Activated naive CD4-positive, alpha-beta T cell treated with anti-CD3 and anti-CD28 coated beads, Interleukin-2, amount 50 U/mL, for 24 hours (primary cell): ENCODE data around the gene NAAA.
"Not testable (repeated sequence)": the region's sequence is repeated elsewhere in the genome, so short reads cannot be mapped to it uniquely, and the experiment has no call there.

Source experiments
- H3K27ac Mint-ChIP-seq: one replicate; pipeline ENCODE4 v1.8.0; 2021; ENCODE audit warnings: mild to moderate bottlenecking, mixed read lengths
- H3K27me3 Mint-ChIP-seq: one replicate; pipeline ENCODE4 v1.8.0; 2021; ENCODE audit warnings: mixed read lengths
- H3K36me3 Mint-ChIP-seq: one replicate; pipeline ENCODE4 v1.8.0; 2021; ENCODE audit warnings: mixed read lengths
- H3K4me1 Mint-ChIP-seq: one replicate; pipeline ENCODE4 v1.8.0; 2021; ENCODE audit warnings: mixed read lengths
- H3K4me3 Mint-ChIP-seq: one replicate; pipeline ENCODE4 v1.8.0; 2021; ENCODE audit warnings: mild to moderate bottlenecking, mixed read lengths
- H3K9me3 Mint-ChIP-seq: one replicate; pipeline ENCODE4 v1.8.0; 2021; ENCODE audit warnings: mixed read lengths

The NAAA gene

DNA sequence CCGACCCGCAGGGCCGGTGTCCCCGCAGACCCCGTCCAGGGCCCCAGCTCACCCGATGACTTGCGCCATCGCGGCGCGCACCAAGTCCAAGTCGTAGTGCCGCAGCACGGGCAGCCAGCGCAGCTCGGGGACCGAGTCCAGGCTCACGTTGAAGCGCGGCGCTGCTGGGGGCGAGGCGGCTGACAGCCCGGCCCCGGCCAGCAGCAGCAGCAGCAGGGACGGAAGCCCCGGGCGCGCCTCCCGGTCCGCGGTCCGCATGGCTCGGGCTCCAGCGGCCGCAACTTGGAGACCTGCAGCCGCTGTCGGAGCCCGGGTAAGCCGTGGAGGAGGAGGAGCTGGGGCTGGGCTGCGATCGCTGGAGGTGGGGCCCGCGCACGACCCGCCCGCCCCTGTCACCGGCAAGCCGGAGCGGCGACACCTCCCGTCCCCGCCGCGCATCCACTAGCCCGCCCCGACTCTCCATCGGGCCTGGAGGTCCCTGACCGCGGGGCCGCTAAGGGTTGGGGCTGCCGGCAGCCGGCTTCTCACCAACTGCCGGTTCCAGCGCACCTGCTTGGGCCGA is at the start of gene NAAA:
NAAA (minus strand) TSS at position 322 of the 562 bp plus-strand sequence; CDS start at position 258, 64 bp downstream.
- Mint-ChIP-seq H3K4me1 (peaks cover 17% of the 10 kb centered on the region), H3K4me3 (peak within 1 kb of the TSS; percentile 96), H3K36me3 (peaks cover 6% of the 10 kb centered on the region), H3K27ac (peak within 1 kb of the TSS; percentile 97), H3K9me3 (no peaks in the 10 kb centered on the region), H3K27me3 (no peaks in the 10 kb centered on the region)

DNA sequence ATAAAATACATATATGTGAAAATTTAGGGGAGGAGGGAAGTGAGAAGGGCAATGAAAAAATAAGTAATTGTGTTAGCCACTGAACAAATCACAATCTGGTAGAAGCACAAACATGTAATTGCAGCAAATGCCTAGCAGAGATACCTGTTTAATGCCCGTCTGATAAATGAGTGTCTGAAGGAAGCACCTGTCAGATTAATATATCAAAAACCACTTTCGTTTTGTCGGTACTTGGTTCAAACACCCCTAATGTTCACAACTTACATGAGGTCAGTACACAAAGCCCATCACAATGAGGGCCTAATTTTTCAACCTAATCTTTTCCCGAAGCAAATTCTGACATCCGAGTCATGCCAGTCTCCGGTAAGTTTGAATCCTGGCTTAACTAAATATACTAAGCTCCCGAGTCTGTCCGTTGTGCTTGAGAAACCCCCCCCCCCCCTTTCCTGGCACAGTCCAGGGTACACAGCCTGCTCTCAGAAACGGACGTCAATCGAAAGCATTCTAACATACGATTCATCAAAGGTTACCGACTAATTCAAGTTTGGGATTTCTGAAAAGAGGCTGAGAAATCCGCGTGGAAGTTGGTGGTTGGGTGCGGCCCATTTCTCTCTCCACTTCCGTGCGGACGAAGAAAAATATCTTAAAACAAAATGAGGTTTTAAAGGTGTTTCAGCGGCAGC is 49.2 kb upstream of the NAAA start:
- H3K9me3 Mint-ChIP-seq = no peaks in the 10 kb centered on the region
- H3K27ac Mint-ChIP-seq = peak overlapping the region; percentile 85
- peak overlapping the region; percentile 92 for H3K4me3 Mint-ChIP-seq
- no peaks in the 10 kb centered on the region for H3K27me3 Mint-ChIP-seq
- peaks cover 9% of the 10 kb centered on the region for H3K36me3 Mint-ChIP-seq
- H3K4me1 Mint-ChIP-seq = peaks cover 9% of the 10 kb centered on the region

DNA sequence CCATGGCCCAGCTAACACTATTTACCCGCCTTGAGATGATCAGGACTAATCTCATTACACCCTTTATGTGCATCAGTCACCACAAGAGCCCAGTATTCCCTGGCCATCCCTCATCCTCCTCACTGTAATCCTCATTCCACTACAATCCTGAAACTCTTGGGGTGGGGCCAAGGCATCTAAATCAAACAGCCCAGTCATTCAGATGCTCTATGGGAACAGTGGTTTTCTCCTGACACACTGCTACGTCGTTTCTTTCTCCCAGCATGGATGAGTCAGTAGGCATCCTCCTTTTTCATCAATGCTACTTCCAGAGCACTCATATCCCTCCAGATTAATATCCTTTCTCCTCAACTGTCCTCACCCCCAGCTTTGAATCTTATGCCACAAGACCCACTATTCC is 44.3 kb upstream of the NAAA start:
- Mint-ChIP-seq H3K27me3 (no peaks in the 10 kb centered on the region), H3K4me3 (no peak overlapping the region), H3K36me3 (peaks cover 18% of the 10 kb centered on the region), H3K4me1 (no peaks in the 10 kb centered on the region), H3K9me3 (no peaks in the 10 kb centered on the region), H3K27ac (no peak overlapping the region)

DNA sequence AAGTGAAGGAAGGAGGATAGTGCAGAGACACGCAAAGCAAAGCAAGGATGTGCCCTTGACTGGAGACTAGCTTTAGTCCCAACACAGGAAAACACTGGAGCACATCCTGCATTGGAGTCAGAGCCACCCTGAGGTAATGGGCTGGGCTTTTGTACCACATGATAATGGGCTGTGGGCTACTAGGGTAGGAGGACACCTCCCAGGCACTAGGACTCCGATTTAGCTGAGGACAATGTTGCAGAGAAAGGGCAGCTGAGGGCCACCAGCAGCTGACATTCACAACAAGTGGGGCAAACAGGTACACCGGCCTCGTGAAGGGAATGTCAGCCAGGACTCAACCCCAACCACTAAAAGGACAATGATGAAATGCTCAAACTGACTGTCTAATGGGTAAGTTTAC is 39.8 kb upstream of the NAAA start:
- Mint-ChIP-seq H3K36me3 (peaks cover 24% of the 10 kb centered on the region), H3K9me3 (no peaks in the 10 kb centered on the region), H3K27me3 (no peaks in the 10 kb centered on the region), H3K4me3 (no peak overlapping the region), H3K4me1 (no peaks in the 10 kb centered on the region), H3K27ac (no peak overlapping the region)

DNA sequence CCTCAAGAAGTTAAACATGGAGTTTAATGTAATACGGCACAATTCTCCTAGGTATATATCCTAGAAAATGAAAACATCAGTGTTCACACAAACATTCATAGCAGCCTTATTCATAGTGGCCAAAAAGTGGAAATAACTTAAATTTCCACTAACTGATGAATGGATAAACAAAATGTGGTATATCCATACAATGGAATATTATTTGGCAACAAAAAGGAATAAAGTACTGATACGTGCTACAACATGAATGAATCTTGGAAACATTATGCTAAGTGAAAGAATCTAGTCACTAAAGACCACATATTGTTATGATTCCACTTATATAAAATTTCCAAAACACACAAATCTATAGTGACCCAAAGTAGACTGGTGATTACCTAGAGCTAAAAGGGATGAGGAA is 35.4 kb upstream of the NAAA start:
- Mint-ChIP-seq H3K4me1 (no peaks in the 10 kb centered on the region), H3K9me3 (no peaks in the 10 kb centered on the region), H3K36me3 (peaks cover 30% of the 10 kb centered on the region), H3K27me3 (no peaks in the 10 kb centered on the region), H3K4me3 (no peak overlapping the region), H3K27ac (no peak overlapping the region)

DNA sequence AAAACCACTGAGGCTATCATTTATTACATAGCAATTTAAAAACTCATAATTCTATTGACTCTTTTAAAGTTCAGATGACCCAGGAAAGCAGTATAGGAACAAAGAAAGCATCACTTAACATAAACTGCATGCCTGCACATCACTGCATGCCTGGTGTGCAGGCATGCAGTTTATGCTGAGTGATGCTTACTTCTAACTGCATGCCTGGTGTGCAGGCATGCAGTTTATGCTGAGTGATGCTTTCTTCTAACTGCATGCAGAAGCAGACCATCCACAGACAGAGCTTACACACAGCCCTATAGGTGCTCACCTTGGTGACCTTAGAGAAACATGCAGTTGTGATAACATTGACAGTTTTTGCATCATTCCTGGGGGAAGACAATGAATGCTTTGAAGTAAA is 33.0 kb upstream of the NAAA start:
- H3K36me3 Mint-ChIP-seq = peaks cover 33% of the 10 kb centered on the region

DNA sequence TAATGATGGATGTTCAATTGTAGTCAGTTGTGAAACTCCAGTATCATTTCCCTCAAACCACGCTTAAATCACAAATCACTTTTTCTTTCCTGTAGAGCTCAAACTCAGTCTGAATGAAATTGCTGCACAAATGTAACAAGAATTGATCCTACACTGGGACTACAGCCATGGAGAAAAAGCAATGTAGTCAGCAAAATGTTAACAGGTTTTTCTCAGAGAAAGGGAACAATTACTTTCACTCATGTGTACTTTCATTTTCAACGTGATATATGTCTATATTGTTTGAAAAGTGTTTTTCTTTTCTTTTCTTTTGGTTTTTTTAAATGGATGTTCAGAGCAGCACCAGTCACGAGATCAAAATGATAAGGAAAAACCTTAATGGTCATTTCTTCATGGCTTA is 27.3 kb upstream of the NAAA start:
- Mint-ChIP-seq H3K4me1 (no peaks in the 10 kb centered on the region), H3K36me3 (peaks cover 56% of the 10 kb centered on the region), H3K27ac (no peak overlapping the region), H3K9me3 (peaks cover 4% of the 10 kb centered on the region), H3K4me3 (no peak overlapping the region), H3K27me3 (no peaks in the 10 kb centered on the region)

More for the DNA sequence above, 33.0 kb upstream of the NAAA start:
- no peak overlapping the region for H3K27ac Mint-ChIP-seq
- H3K4me3 Mint-ChIP-seq = no peak overlapping the region
- H3K4me1 Mint-ChIP-seq = no peaks in the 10 kb centered on the region
- no peaks in the 10 kb centered on the region for H3K27me3 Mint-ChIP-seq
- H3K9me3 Mint-ChIP-seq = no peaks in the 10 kb centered on the region

DNA sequence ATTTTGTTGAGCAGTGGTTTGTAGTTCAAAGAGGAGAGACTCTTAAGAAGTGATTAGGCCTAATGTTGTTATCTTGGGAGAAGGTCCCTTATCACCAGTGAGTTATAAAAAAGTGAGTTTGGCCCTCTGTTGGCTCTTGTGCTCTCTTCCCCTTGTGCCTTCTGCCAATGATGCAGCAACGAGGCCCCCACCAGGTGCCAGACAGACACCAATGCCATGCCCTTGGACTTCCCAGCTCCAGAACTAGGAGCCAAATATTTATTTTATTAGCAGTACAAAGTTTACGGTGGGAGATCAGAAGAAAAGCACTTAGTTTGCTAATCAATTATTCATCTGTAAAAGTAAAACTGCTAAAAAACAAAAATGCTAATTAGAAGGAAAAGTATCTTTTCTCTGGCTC is 22.7 kb upstream of the NAAA start:
- no peak overlapping the region for H3K4me3 Mint-ChIP-seq
- no peak overlapping the region for H3K27ac Mint-ChIP-seq
- H3K27me3 Mint-ChIP-seq = no peaks in the 10 kb centered on the region
- H3K4me1 Mint-ChIP-seq = no peaks in the 10 kb centered on the region
- peaks cover 65% of the 10 kb centered on the region for H3K36me3 Mint-ChIP-seq
- peaks cover 4% of the 10 kb centered on the region for H3K9me3 Mint-ChIP-seq

DNA sequence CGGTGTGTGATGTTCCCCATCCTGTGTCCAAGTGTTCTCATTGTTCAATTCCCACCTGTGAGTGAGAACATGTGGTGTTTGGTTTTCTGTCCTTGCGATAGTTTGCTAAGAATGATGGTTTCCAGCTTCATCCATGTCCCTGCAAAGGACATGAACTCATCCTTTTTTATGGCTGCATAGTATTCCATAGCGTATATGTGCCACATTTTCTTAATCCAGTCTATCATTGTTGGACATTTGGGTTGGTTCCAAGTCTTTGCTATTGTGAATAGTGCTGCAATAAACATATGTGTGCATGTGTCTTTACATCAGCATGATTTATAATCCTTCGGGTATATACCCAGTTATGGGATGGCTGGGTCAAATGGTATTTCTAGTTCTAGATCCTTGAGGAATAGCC is 21.3 kb upstream of the NAAA start:
- not testable (repeated sequence) for H3K9me3 Mint-ChIP-seq, H3K27ac Mint-ChIP-seq, H3K4me3 Mint-ChIP-seq, H3K27me3 Mint-ChIP-seq, H3K4me1 Mint-ChIP-seq
- peaks cover 58% of the 10 kb centered on the region for H3K36me3 Mint-ChIP-seq

DNA sequence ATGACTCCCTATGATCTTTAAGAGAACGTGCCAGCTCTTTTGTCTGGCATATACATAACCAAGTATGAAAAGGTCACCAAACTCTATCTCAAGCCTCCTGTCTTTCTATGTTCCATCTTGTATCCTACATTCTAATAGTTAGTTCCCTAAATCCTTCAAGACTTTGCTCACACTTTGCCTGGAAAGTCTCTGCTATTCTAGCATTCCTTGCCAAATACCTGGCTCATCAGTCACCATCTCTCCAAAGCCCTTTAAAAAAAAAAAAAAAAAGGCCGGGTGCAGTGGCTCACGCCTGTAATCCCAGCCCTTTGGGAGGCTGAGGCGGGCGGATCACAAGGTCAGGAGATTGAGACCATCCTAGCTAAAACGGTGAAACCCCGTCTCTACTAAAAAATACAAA is 17.7 kb upstream of the NAAA start:
- not testable (repeated sequence) for H3K27ac Mint-ChIP-seq, H3K4me1 Mint-ChIP-seq, H3K27me3 Mint-ChIP-seq, H3K4me3 Mint-ChIP-seq, H3K9me3 Mint-ChIP-seq
- peaks cover 48% of the 10 kb centered on the region for H3K36me3 Mint-ChIP-seq

DNA sequence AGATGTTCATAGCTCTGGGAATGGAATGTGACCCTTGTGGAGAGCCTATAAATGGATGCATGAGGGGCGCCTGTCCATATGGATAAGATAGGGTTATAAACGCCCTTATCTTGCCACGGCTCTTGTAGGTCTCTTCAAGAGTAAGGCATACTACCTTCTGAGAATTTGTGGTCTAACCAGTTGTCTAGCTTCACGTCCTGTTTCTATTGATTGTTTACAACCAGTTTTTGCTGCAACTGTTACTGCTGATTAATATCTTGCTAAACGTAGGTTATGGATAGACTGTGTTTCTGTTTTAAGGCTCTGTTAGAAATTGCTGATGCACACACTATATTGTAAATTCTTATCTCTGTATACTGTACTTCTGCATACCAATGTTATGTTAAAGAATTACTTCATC is 14.0 kb upstream of the NAAA start:
- H3K36me3 Mint-ChIP-seq = peaks cover 32% of the 10 kb centered on the region
- not testable (repeated sequence) for H3K27me3 Mint-ChIP-seq, H3K4me3 Mint-ChIP-seq, H3K9me3 Mint-ChIP-seq, H3K4me1 Mint-ChIP-seq, H3K27ac Mint-ChIP-seq

DNA sequence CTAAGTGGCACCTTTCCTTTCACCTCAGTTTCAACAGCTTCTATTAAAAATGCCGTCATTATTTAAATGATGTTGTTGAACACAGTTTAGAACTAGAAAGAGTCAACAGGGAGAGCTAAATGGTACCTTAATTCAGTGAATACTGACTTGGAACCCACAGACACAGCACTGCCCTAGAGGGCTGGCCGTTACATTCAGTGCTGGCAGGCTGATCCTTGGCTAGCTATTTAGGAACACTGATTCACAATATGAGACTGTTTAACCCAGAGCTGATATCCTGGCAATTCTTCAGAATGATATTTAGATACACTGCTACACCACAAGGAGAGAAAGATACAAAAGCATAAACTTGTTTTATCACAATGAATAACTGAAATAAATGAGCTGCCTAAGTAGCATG is 12.7 kb upstream of the NAAA start:
- no peak overlapping the region for H3K27ac Mint-ChIP-seq
- H3K27me3 Mint-ChIP-seq = no peaks in the 10 kb centered on the region
- H3K36me3 Mint-ChIP-seq = peaks cover 32% of the 10 kb centered on the region
- H3K9me3 Mint-ChIP-seq = no peaks in the 10 kb centered on the region
- H3K4me3 Mint-ChIP-seq = no peak overlapping the region
- H3K4me1 Mint-ChIP-seq = no peaks in the 10 kb centered on the region

DNA sequence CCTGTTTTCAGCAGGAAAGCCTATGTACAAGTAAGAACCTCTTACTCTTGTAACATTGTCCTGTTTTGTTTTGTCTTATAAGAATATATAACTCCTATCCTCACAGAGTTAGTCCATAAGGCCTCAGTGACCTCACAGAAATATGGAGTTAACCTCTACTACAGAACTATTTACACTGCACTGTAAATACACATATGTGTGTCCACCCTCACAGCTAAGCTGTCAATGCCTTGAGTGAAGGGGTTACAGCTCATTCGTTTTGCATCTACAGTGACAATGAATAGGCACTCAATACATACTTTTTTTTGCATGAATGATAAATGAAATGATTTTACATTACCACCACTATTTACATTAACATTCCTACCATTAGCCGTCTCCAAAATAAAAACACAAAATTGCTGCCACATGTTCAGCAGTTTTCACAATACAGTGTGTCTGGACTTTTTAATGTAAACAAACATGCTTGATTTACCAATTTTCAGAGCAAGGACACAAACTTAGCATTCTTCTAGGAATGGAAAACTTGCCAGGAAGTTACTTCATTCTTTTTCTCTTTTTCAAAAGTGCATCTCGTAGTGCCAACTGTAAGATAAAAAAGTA is 9.5 kb upstream of the NAAA start:
- Mint-ChIP-seq H3K36me3 (peaks cover 20% of the 10 kb centered on the region), H3K27me3 (no peaks in the 10 kb centered on the region), H3K9me3 (no peaks in the 10 kb centered on the region), H3K4me3 (no peak overlapping the region), H3K4me1 (no peaks in the 10 kb centered on the region), H3K27ac (no peak overlapping the region)

DNA sequence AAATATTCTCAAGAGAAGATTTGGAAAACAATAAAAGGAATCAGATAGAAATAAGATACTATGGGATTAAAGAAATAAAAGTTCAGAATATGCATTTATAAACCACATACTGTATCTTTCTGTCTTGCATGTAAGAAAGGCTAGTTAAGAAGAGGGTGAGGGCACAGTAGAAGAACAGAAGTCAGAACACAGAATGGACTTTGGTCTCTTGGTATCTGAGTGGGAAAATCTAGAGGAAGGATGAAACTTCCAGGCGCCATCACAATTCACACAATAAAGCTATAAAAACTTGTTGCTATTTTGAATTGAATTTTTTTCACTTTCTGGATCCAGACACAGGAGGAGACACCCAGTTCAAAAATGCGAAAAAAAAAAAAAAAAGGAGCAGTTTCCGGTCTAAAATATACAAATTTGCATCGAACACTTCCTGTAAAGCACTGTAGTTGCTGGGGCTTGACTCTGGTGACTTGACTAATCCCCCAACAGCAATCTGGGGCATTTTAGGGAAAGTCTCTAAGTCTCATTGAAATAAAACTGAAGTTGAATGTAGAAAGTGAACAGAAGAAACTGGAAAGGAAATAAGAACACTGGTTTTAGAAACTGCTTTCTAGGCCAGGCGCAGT is 8.1 kb upstream of the NAAA start:
- Mint-ChIP-seq H3K36me3 (peaks cover 18% of the 10 kb centered on the region), H3K9me3 (no peaks in the 10 kb centered on the region), H3K27me3 (no peaks in the 10 kb centered on the region), H3K27ac (no peak overlapping the region), H3K4me3 (no peak overlapping the region), H3K4me1 (no peaks in the 10 kb centered on the region)

DNA sequence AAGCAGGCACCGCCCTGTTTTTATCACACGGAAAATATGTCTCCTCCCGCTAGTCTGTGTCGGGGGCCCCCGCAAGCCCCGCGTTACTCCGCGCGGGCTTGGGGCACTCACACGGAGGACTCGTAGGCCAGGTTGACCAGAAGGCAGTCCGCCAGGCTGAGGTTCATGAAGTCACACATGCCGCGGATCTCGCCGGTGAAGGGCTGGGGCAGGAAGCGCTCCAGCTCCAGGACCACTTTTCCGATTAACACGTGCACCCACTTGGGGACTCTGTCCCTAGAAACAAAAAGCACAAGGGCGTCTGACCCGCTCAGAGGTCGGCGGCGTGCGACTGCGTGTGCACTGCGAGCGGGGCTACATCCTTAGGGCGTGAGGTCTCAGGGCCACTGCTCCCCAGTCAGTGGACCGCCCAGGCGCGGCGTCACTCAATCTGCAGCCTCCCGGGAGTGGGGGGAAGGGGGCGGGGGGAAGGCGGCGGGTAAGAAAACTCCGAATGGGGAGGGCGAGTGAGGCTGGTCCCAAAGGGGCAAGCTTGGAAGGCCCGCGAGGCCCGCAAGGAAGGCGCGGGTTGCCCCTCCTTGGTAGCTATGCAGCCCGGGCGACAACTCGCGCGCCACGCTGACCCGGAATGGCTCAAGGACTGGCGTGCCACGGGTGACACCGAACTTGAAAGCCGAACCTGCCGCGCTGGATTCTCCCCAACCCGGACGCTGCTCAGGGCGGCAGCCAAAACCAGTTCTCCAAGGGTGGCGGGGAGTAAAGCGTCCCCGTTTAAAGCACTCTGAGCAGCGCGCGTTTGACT is 722 bp downstream of the NAAA start:
- Mint-ChIP-seq H3K27ac (peak overlapping the region; percentile 97), H3K4me3 (peak overlapping the region; percentile 96), H3K27me3 (no peaks in the 10 kb centered on the region), H3K4me1 (peaks cover 17% of the 10 kb centered on the region), H3K9me3 (no peaks in the 10 kb centered on the region), H3K36me3 (peaks cover 4% of the 10 kb centered on the region)

DNA sequence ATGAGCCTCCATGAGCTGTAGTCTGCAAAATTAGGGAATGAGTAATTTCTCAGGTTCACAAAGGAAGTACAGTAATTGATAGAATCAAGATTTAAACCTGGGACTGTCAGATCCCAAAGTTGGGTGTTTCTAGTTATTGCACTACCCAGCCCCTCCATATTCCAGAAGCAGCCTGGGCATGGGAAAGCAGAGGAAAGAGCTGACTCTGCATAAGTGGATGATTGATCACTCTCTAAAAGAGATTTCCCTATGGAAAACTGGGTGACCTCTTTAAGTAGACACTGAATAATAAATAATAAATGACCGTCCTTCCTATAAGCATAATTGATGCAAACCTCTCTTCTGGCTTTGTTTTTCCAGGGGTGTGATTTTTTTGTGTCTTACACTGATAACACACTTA is 5.2 kb downstream of the NAAA start:
- Mint-ChIP-seq H3K4me3 (no peak overlapping the region), H3K4me1 (peaks cover 17% of the 10 kb centered on the region), H3K36me3 (peaks cover 7% of the 10 kb centered on the region), H3K9me3 (no peaks in the 10 kb centered on the region), H3K27me3 (no peaks in the 10 kb centered on the region), H3K27ac (no peak overlapping the region)
